Stimulated activated CD4-positive, alpha-beta T cell treated with anti-CD3 and anti-CD28 coated beads, Interleukin-1b, Interleukin-23, amount 100 ng/mL, for 48 hours (primary cell): ENCODE data around the gene IGF2.
"Not testable (repeated sequence)": the region's sequence is repeated elsewhere in the genome, so short reads cannot be mapped to it uniquely, and the experiment has no call there.

Experiments used
- DNase-seq: peaks from one replicate; pipeline ENCODE4 v3.0.0-alpha.2; 2020

Gene IGF2

DNA sequence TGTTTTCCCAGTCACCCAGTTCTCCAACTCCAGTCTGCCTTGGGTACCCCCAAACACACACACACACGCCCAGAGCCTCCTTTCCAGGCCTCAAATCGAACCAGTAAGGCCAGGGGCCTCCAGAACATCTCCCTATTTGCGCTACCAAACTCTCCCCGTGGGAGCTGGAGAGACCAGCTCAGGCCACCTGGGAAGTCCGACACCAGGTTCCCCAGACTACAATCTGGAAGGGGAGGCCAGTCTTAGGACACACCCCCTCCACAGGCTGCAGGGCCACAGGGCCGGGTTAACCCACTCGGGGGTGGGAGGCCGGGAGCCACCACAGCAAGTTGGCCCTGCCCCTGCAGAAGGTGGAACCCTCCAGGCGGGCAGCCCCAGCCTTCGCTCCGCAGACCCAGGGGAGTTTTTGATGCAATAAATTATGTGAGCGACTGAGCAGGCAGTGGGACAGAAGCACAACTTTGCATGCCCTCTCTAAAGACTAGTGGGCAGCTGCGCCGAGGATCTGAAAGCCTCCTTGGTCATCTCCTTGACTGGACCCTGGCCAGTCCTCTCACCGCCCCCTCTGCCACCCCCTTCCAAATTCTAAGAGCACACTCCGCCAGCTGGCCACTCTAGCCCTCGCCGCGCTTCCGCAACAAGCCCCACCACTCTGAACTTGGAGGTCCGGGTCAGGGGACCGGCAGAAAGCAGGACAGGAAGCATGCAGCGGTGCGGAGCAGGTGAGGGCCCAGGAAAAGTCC is 2.8 kb downstream of the IGF2 start:
- DNase-seq = no peak

DNA sequence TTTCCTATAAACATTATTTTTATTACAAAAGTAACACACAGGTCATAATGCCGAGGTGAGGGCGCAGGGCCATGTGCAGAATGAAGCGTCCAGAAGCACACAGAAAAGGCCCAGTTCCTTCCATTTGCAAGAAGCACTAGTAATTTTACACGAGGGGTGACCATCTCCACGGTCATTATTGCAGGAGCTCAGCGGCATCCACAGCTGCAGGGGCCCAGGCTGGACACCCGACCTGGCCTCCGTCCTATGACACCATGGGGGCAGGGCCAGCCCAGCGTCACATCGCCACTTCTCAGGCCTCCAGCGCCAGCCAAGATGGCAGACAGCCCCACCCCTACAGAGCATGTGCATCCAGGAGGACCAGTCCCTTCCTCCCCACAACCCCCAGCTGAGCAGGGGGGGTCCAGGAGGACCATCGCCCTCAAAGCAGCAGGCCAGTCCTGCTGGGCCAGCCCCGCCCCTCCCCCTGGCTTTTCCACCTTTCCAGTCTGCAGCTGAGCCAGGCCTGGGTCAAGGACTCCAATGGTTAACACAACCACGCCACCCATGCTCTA is 3.5 kb downstream of the IGF2 start:
- DNase-seq = no peak

DNA sequence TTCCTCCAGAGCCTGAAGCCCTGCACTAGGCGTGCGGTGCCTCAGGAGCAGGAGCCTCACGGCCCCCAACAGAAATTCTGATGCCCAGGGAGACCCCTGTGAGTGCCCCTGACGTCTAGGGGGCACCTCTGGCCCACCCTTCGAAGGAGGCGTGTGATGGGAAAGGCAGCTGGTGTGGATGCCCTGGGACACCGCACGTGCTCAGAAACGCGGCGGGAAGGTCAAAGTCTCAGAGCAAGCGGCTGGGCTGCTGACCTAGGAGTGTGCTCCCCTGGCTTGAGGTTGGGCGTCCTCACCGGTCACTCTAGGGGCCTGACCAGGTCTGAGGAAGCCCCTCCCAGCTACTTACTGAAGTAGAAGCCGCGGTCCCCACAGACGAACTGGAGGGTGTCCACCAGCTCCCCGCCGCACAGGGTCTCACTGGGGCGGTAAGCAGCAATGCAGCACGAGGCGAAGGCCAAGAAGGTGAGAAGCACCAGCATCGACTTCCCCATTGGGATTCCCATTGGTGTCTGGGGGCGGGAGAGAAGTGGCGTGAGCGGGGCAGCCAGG is 4.1 kb downstream of the IGF2 start:
- DNase-seq = no peak

DNA sequence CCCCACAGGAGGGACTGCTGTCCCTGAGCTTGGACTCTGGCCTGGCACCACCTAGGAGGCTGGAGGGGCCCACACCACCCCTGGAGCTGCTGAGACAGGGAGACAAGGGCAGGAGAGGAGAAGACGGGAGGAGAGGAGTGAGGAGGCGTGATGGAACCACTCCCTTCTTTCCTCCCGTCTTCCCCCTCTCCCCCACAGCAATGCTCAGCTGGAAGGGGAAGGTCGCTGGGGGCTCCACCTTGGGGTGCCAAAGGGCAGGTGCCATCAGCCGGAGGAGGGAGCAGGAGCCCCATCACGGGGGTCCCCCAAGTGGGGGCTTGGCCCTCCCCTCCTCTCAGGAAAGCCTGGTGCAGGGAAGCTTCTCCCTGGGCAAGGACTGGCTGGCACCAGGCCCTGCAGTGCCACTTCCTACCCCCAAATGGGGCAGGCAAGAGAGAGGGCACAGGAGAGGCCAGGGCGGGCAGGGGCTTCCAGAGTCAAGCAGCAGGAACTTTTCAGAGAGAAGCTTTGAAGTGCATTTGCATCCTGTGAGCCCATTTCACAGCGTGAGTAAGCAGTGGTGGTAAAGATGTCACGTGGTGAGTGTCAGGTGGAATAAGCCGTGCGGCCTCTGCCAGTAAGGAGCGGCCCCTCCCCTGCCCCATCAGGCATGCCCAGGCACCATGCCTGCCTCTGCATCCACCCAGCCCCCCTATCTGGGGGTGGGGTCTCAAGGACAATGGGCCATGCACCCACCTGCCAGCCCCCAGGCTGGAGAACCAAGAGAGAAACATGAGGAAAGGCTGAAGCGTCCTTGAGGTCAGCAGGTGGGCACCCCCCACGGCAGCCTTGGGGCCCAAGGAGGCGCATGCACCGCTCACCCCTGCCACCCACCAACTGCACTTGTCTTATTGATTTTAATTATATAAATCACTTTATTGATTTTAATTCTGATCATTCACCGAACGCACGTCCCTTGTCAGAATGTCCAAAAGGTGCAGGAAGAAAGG is 4.9 kb downstream of the IGF2 start:
- no peak for DNase-seq

DNA sequence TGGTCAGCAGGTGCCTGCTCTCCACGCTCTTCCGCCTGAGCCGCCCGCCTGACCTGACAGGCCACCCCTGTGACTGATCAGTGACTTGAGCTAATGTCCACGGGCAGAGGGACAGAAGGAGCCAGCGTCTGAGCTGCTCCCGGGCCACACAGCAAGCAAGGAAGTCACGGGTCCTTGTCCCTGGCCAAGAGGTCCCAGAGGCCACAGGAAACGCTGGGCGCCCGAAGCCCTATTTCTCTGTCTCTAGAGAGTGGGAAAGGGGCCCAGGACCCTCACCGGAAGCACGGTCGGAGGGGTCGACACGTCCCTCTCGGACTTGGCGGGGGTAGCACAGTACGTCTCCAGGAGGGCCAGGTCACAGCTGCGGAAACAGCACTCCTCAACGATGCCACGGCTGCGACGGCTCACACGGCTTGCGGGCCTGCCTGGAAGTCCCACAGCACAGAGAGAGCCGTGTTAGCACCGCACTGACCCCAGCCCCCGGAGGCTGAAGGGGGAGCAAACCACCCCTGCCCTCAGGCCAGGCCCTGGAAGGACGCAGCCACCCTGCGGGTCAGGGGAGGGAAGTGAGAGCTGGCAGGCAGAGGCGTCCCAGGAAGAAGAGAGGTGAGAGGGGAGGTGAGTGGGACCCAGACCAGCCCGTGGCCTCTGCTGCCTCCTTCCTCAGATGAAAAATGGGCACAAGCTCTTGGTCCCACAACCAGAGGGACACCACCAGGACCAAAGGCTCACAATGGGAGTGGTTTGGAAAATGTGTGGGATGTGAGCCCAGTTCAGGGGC is 5.8 kb downstream of the IGF2 start:
- DNase-seq = no peak

DNA sequence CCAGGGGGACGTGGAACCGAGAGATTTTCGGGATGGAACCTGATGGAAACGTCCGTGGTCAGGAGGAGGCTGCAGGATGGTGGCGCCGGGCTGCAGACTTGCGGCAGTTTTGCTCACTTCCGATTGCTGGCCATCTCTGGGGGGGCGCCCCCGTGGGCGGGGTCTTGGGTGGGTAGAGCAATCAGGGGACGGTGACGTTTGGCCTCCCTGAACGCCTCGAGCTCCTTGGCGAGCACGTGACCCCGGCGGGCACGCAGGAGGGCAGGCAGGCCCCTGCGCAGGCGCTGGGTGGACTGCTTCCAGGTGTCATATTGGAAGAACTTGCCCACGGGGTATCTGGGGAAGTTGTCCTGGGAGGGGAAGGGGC is 6.3 kb downstream of the IGF2 start:
- DNase-seq = no peak

DNA sequence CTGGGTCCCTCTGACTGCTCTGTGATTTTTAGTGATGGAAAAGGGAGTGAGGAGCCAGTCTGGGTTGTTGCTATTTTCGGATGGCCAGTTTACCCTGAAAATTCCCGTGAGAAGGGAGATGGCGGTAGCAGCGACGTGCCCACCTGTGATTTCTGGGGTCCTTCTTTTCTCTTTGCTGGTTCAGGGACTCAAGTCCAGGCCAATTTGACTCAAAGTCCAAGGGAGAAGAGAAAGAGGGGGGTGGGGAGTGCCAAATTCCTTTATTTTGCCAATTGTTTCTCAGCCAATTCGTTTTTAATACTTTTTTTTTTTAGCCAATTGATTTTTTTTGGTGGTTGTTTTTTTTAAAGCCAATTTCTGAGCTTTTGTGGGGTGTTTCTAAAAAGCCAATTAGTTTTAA is 6.9 kb downstream of the IGF2 start:
- DNase-seq = no peak

DNA sequence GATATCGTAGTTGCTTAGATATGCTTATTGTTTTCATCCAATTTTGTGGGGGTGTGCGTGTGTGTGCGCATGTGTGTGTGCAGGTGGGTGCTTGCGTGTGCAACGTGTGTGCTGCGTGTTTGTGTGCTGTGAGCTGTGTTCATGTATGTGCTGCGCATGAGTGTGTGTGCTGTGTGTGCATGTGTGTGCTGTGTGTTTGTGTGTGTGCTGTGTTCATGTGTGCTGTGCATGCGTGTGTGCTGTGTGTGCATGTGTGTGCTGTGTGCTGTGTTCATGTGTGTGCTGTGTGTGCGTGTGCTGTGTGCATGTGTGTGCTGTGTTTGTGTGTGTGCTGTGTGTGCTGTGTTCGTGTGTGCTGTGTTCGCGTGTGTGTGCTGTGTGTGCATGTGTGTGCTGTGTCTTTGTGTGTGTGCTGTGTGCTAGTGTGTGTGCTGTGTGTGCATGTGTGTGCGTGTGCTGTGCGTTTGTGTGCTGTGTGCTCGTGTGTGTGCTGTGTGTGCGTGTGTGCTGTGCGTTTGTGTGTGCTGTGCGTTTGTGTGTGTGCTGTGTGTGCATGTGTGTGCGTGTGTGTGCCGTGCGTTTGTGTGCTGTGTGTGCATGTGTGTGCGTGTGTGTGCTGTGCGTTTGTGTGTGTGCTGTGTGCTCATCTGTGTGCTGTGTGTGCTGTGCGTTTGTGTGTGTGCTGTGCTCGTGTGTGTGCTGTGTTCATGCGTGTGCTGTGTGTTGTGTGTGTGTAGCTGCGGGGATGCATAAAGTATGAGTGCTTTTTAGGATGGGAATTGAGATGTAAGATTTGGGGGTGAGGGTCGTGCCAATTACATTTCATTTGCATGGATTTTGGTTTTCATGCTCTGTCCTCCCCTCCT is 7.6 kb downstream of the IGF2 start:
- DNase-seq = no peak

DNA sequence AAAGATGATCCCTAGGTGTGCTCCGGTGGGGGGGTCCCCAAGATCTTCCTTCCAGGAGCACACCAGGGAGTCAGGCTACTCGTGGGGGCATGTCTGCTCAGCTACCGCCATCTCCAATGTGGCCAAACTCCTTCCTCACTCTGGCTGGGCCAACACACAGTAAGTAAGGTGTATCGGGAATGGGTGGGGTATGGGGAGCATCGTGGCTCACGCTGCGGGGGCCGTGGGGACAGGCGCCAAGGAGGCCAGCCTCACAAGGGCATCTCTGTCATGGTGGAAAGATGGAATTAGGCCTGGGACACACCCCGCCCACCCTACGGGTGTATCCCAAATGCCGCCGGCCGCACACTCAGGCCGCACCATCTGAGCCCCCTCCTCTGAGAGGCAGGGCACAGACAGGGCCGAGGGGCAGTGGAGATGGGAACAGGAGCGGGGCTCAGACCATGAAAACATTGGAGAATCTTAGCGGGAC is 8.3 kb downstream of the IGF2 start:
- no peak for DNase-seq

DNA sequence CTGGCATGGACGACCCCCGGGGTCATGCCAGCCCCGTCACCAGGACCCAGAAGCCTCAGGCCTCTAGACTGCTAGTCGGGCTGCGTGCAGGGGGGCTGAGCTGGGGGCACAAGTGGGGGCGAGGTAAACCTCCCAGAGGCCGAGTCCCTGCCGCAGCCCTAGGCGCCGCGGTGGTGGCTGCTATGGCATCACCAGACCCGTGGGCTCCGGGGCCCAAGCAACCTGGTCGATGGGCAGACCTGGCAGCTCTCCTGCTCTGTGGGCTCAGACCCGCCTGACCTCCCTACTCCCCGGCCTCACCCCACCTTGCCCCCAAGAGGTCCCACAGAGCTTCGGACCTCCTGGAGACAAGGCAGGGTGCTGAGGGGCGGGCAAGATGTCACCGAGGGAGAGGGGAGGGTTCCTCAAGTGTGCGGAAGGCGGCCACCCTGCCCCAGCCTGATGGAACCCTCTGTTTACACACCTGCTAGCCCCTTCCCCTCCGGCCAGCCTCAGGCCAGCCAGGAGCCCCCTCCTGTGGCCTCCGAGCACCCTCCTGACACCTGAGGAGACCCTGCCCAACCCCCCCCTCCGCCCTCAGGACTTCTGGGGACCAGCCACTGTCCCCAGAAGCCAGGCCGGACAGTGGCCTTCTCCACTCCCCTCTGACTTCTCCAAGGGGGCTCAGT is 9.4 kb downstream of the IGF2 start:
- no peak for DNase-seq

DNA sequence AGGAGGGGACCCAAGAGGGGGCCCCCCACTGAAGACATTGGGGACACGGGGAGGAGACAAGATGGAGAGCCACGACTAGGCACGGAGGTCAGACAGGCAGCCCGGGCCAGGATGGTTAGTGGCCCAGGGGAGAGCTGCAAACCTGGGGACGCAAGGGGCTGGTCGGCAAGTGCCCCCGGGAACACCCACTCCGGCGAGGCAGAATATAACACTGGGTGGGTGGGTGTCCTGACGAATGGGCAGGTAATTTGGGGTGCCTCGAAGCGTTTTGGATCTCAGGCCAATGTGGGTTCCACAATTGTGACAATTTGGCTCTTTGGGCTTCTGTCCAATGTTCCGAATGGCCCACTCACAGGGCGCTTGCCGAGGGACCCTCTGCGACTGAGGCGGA is 9.9 kb downstream of the IGF2 start:
- no peak for DNase-seq

DNA sequence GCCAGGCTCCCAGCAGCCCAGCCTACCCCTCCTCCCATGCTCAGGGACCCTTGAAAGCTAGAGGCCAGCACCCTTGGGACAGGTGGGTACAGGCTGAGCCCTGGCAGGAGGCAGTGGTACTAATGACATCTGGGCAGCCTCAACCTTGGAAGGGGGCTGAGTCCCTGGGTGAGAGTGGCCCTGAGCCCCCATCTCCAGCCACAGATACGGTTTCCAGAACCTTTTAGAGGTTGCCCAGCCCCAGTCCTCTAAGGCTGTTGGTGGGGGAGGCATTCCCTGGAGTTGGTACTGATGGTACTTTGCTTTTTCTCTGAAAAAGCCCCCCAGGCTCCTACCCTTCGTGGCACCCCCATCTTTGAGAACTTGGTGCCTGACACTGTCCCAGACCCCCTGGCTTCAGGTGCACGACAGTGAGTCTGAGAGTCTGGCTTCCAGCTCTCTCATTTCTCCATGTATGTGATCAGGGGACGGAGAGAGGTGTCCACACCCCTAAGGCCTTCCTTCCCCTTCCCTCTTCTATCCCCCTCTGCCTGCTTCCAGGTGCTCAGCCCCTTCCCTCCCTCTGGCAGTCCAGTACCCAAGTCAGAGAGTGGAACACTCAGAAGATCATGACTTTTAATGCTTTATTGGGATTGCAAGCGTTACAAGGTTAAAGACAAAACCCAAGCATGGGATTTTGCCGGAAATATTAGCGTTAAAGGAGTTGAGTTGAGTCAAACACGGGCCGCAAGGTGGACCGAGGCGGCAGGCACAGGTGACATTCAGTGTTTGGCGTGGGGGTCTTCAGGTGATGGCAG is 10.5 kb downstream of the IGF2 start:
- no peak for DNase-seq

DNA sequence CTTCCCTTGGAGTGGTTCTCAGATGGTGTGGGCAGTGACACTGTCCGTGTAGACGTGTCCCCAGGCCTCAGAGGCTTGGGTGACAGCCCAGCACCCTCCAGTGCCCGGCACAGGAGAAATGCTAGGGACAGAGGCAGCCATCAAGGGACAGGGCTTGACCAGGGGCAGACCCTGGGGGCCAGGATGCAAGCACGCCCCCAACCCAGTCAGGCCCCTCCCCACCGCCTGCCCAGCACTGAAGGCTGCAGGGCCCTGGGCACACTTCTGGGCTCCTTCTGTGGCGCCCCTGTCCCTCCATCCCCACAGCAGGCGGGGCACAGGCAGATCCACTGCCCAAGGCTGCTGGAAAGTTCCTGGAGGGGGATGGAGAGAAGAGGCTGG is 11.1 kb downstream of the IGF2 start:
- DNase-seq = no peak

DNA sequence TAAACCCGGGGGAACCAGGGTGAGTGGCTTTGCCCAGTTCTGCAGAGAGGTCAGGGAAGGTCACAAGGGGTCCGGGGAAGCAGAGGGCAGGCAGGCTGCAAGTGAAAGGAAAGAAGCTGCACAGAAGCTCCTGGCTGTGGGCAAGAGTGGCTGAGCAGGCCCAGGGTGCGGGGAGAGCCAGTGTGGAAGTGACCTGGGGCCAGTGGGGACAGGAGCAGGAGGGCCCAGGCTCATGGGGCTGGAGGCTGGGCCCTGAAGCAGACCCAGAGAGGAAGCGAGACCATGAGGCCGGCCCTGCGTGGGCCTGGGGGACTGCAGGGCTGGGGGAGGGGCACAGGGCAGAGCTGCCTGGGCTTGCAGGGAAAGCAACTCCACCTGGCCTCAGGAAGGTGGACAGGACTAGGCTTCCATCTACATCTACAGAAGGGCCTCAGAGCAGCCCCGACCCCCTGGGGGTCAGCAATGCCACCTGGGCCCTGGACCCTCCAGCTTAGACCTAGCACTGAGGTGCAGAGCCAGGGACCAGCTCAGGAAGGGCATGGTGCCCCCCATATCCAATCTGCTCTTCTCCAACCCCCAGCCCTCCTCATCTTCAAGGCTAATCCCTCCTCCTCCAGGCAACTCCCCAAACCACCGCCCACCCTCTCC is 11.6 kb downstream of the IGF2 start:
- no peak for DNase-seq

DNA sequence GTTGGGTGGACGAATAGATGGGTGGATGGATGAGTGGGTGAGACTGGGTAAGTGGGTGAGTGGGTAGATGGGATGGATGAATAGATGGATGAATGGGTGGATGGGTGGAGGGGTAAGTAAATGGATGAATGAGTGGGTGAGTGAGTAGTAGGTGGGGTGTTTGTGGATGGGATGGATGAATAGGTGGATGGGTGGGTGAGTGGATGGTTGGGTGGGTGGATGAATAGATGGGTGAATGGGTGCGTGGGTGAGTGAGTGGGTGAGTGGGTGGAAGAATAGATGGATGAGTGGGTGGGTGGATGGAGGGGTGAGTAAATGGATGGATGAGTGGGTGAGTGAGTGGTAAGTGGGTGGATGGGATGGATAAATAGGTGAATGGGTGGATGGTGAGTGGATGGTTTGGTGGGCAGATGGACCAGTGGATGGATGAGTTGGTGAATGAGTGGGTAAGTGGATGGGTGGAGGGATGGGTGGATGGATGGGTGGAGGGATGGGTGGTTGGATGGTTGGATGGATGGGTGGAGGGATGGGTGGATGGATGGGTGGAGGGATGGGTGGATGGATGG is 12.6 kb downstream of the IGF2 start:
- DNase-seq = no peak

DNA sequence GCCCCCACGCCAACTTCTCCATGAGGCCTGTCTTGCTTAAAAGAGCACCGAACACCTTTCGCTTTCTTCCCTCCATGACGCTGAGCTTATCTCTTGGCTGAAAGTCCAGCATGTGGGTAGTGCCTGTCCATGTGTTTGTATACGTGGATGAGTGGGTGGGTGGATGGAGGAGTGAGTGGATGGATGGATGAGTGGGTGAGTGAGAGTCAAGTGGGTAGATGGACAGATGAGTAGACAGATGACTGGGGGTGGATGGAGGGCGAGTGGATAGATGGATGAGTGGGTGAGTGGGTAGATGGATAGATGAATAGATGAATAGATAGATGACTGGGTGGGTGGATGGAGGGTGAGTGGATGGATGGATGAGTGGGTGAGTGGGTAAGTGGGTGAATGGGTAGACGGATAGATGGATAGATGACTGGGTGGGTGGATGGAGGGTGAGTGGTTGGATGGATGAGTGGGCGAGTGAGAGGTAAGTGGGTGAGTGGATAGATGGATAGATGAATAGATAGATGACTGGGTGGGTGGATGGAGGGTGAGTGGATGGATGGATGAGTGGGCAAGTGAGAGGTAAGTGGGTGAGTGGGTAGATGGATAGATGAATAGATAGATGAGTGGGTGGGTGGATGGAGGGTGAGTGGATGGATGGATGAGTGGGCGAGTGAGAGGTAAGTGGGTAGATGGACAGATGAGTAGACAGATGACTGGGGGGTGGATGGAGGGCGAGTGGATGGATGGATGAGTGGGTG is 14.3 kb downstream of the IGF2 start:
- not testable (repeated sequence) for DNase-seq

DNA sequence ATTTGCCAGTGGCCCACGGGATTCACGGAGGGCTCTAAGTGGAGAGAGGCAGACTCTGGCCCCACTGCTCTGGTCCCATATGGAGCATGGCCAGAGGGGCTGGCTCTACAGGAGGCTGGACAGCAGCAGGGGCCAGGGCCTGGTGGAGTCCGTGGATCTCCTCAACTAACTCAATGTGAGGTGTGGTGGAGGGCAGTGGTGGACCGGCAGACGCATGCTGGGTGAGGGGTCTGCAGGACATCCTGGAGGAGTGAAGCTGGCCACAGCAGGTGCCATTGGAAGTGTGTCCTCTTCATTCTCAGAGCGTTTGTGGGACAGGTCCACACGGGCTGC is 15.6 kb downstream of the IGF2 start:
- DNase-seq = no peak

DNA sequence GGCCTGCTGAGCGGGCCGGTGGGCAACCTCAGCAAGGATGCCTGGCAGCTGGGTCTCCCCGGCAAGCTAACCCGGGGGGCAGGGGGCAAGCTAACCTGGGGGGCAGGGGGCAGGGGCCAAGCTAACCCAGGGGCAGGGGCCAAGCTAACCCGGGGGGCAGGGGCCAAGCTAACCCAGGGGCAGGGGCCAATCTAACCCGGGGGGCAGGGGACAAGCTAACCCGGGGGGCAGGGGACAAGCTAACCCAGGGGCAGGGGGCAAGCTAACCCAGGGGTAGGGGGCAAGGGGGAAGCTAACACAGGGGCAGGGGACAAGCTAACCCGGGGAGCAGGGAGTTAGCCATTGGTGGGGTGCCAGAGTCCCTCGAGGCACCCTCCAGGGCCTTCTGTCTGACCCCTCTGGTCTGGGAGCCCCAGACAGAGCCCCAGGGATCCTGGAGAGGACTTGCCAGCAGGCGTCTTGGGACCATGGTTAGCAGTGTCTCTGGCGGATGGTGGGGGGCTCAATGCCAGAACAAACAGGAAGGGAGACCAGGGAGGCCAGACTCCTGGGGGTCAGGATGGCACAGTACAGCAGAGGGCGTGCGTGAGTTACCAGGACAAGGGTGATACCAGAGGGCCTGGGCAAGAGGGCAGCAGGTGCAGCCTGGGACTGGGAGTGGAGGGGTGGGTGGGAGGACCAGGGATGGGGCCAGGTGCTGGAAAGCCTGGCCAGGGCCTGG is 16.1 kb downstream of the IGF2 start:
- DNase-seq = no peak
